ENCODE results near the gene EMP2. TPM values are rescaled to one million over a fixed set of nuclear protein-coding genes. Genes with fewer than 3 reads are reported as not detected.

Gene EMP2
- total RNA-seq, 1 experiment from 2014 or later, result 14.4 TPM

GRCh38 chr16:10500582-10500981 lies 79.8 kb downstream of the EMP2 start:
- H3K4me3 Mint-ChIP-seq, result no peak overlapping the region

More at GRCh38 chr16:10500582-10500981, 79.8 kb downstream of the EMP2 start:
- Histone ChIP-seq H2BK12ac (ENCODE audit: insufficient read length, low read depth, low read length) (no peak overlapping the region), H3K4me1 (ENCODE audit: insufficient read depth, low read length) (peaks cover 9% of the 10 kb centered on the region; the same call in 1 of the 2 replicates), H2BK5ac (ENCODE audit: insufficient read length, low read length) (no peak overlapping the region), H3K56ac (ENCODE audit: insufficient read length, low read depth, low read length) (no peak overlapping the region), H2AK5ac (ENCODE audit: insufficient read length, low read length) (no peak overlapping the region), H2BK15ac (ENCODE audit: low read depth, low read length) (no peak overlapping the region), H3K9me3 (ENCODE audit: control insufficient read depth, low read depth, low read length) (no peaks in the 10 kb centered on the region), H4K5ac (ENCODE audit: insufficient read length, low read depth, low read length) (no peak overlapping the region), H4K91ac (ENCODE audit: insufficient read length, low read depth, low read length) (no peak overlapping the region), H4K20me1 (ENCODE audit: control insufficient read depth, insufficient read depth, insufficient read length) (no peaks in the 10 kb centered on the region), H2BK120ac (ENCODE audit: low read depth, low read length, poor library complexity, severe bottlenecking) (no peak overlapping the region), H3K23me2 (ENCODE audit: insufficient read length, low read depth, low read length, poor library complexity, severe bottlenecking) (no peaks in the 10 kb centered on the region), H3K23ac (ENCODE audit: insufficient read length, low read depth, low read length) (no peak overlapping the region), H3K18ac (ENCODE audit: insufficient read length, low read depth, low read length) (no peak overlapping the region), H3K27ac (ENCODE audit: insufficient read length, low read depth, low read length) (no peak overlapping the region), H4K8ac (replicated peaks; ENCODE audit: insufficient read length, low read depth, low read length) (no peak overlapping the region), H3T11ph (ENCODE audit: low read length) (no peak overlapping the region), H2AFZ (ENCODE audit: low read length) (no peak overlapping the region), H3K9ac (ENCODE audit: extremely low read depth, insufficient read length, low read length) (no peak overlapping the region), H3K27me3 (ENCODE audit: insufficient read depth, low read length) (no peaks in the 10 kb centered on the region), H2BK20ac (ENCODE audit: low read depth, low read length, poor library complexity, severe bottlenecking) (no peak overlapping the region), H3K14ac (ENCODE audit: insufficient read depth, low read length) (no peak overlapping the region), H3K4me2 (ENCODE audit: insufficient read depth, insufficient read length, low read length) (no peak overlapping the region), H3K79me2 (ENCODE audit: insufficient read depth, low read length) (no peaks in the 10 kb centered on the region), H3K79me1 (ENCODE audit: insufficient read depth, low read depth, low read length, poor library complexity, severe bottlenecking) (no peaks in the 10 kb centered on the region), H3K4ac (ENCODE audit: low read depth, low read length) (no peak overlapping the region)
- DNase-seq, result no peak
- peaks cover 19 to 35% of the 10 kb centered on the region in 2 experiments for H3K9me3 Mint-ChIP-seq
- no peaks in the 10 kb centered on the region for H3K27me3 Mint-ChIP-seq (ENCODE audit: low read depth)
- WGBS (ENCODE audit: extremely low coverage, insufficient read length, low lambda C conversion rate), result no CpG with 5 or more reads among the region's 3 CpGs
- no peak overlapping the region for H3K27ac Mint-ChIP-seq
- H3K4me1 Mint-ChIP-seq, result peaks cover 38 to 47% of the 10 kb centered on the region in 2 experiments
- TF ChIP-seq, protein P1, sequence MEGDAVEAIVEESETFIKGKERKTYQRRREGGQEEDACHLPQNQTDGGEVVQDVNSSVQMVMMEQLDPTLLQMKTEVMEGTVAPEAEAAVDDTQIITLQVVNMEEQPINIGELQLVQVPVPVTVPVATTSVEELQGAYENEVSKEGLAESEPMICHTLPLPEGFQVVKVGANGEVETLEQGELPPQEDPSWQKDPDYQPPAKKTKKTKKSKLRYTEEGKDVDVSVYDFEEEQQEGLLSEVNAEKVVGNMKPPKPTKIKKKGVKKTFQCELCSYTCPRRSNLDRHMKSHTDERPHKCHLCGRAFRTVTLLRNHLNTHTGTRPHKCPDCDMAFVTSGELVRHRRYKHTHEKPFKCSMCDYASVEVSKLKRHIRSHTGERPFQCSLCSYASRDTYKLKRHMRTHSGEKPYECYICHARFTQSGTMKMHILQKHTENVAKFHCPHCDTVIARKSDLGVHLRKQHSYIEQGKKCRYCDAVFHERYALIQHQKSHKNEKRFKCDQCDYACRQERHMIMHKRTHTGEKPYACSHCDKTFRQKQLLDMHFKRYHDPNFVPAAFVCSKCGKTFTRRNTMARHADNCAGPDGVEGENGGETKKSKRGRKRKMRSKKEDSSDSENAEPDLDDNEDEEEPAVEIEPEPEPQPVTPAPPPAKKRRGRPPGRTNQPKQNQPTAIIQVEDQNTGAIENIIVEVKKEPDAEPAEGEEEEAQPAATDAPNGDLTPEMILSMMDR (conservative IDR thresholded peaks at IDR 0.05), result no peak
- H3K36me3 Mint-ChIP-seq (ENCODE audit: insufficient read depth in 1 of 3, low read depth in 3 of 3), result peaks cover 11 to 20% (median 12%) of the 10 kb centered on the region in 3 experiments

Data from H9 (cell line).